HepG2 (cell line): Measurements from ENCODE around the gene SLC25A11. TPM values are rescaled to one million over a fixed set of nuclear protein-coding genes. Genes with fewer than 3 reads are reported as not detected.

Source experiments
- AGO2 ChIP-seq: fragments of 200-400 bp; formaldehyde crosslinking; optimal IDR thresholded peaks from 2 replicates; pipeline ENCODE3; 2017; ENCODE audit warnings: mild to moderate bottlenecking, low read depth, low read length, moderate library complexity
- ETV5 ChIP-seq: IDR thresholded peaks from 2 replicates; pipeline ENCODE4 v1.6.1; 2018; ENCODE audit warnings: missing biosample characterization, missing genetic modification reagents, inconsistent platforms, borderline replicate concordance
- JDP2 ChIP-seq: sonication (generic); formaldehyde crosslinking; IDR thresholded peaks from 2 replicates; pipeline ENCODE4 v1.8.1; 2022; ENCODE audit warnings: missing genetic modification reagents, borderline replicate concordance
- KAT7 ChIP-seq: IDR thresholded peaks from 2 replicates; pipeline ENCODE4 v1.6.1; 2018; ENCODE audit warnings: borderline replicate concordance, missing compliant biosample characterization
- MLLT10 ChIP-seq: sonication (generic); formaldehyde crosslinking; IDR thresholded peaks from 2 replicates; pipeline ENCODE4 v1.4.0; 2020; ENCODE audit warnings: missing genetic modification reagents
- RELA ChIP-seq: sonication (generic); formaldehyde crosslinking; IDR thresholded peaks from 2 replicates; pipeline ENCODE4 v1.4.0; 2020; ENCODE audit warnings: missing genetic modification reagents
- TAF1 ChIP-seq: sonication (generic); formaldehyde crosslinking; IDR thresholded peaks from 2 replicates; pipeline ENCODE4 v1.4.0; 2020; ENCODE audit warnings: missing genetic modification reagents
- XBP1 ChIP-seq: sonication (generic); formaldehyde crosslinking; IDR thresholded peaks from 2 replicates; pipeline ENCODE4 v1.5.0; 2020; ENCODE audit warnings: missing genetic modification reagents
- ZEB1 ChIP-seq: IDR thresholded peaks from 2 replicates; pipeline ENCODE4 v1.6.1; 2012; ENCODE audit warnings: mild to moderate bottlenecking, low read depth, inconsistent platforms; ENCODE audit not compliant: insufficient replicate concordance
- ZFP1 ChIP-seq: IDR thresholded peaks from 2 replicates; pipeline ENCODE4 v1.6.1; 2016
- ZFP82 ChIP-seq: sonication (generic); formaldehyde crosslinking; IDR thresholded peaks from 2 replicates; pipeline ENCODE4 v1.5.1; 2020; ENCODE audit warnings: mild to moderate bottlenecking, missing genetic modification reagents, borderline replicate concordance
- ZMAT3 ChIP-seq: sonication (generic); formaldehyde crosslinking; conservative IDR thresholded peaks from 2 replicates; pipeline ENCODE4 v1.7.0; 2021; ENCODE audit warnings: missing genetic modification reagents
- ZNF180 ChIP-seq: sonication (generic); formaldehyde crosslinking; IDR thresholded peaks from 2 replicates; pipeline ENCODE4 v1.4.0; 2020; ENCODE audit warnings: low read depth, missing genetic modification reagents, borderline replicate concordance
- ZNF264 ChIP-seq: sonication (generic); formaldehyde crosslinking; IDR thresholded peaks from 2 replicates; pipeline ENCODE4 v1.4.0; 2020; ENCODE audit warnings: missing genetic modification reagents
- ZNF44 ChIP-seq: sonication (generic); formaldehyde crosslinking; IDR thresholded peaks from 2 replicates; pipeline ENCODE4 v1.5.1; 2020; ENCODE audit warnings: mild to moderate bottlenecking, missing genetic modification reagents
- ZNF484 ChIP-seq: sonication (generic); formaldehyde crosslinking; IDR thresholded peaks from 2 replicates; pipeline ENCODE4 v1.5.1; 2020; ENCODE audit warnings: mild to moderate bottlenecking, low read depth, missing genetic modification reagents, borderline replicate concordance
- ZNF724P ChIP-seq: sonication (generic); formaldehyde crosslinking; IDR thresholded peaks from 2 replicates; pipeline ENCODE4 v1.8.0; 2022; ENCODE audit warnings: missing genetic modification reagents, borderline replicate concordance
- ZNF749 ChIP-seq: sonication (generic); formaldehyde crosslinking; IDR thresholded peaks from 2 replicates; pipeline ENCODE4 v1.8.0; 2022; ENCODE audit warnings: mild to moderate bottlenecking, missing genetic modification reagents, moderate library complexity, borderline replicate concordance
- ZNF891 ChIP-seq: sonication (generic); formaldehyde crosslinking; IDR thresholded peaks from 2 replicates; pipeline ENCODE4 v1.5.0; 2020; ENCODE audit warnings: mild to moderate bottlenecking, missing genetic modification reagents
- polyA plus RNA-seq, 8 experiments: library from polyadenylated mRNA; depleted of rRNA in 3 of 8; stranded (reverse) in 7 of 8; unstranded in 1 of 8; fragments of >200 nt; fragmentation: Illumina TruSeq in 4 of 8; extraction: Trizol in 4 of 8; gene quantifications; 2 replicates each; pipeline versions ENCODE4 v1.2.1 to v1.2.3, GENCODE V29; 2011 to 2016; ENCODE audit warnings: low read depth in 4 of 8, missing spikeins in 1 of 8, mixed read lengths in 1 of 8; ENCODE audit not compliant: insufficient read depth in 1 of 8
- total RNA-seq, 5 experiments: library from RNA; depleted of rRNA; stranded (reverse); fragments of >200 nt; fragmentation: Illumina TruSeq; extraction: Trizol; gene quantifications; 2 replicates each; pipeline ENCODE4 v1.2.3, GENCODE V29; 2016; ENCODE audit warnings: low read depth in 1 of 5
- TF ChIP-seq, protein P1 (sequence below): sonication (generic); formaldehyde crosslinking; conservative IDR thresholded peaks from 2 replicates; pipeline ENCODE4 v1.8.0; 2022; ENCODE audit warnings: missing genetic modification reagents
- TF ChIP-seq, protein P2 (sequence below), 2 experiments: sonication (generic) in 1 of 2; formaldehyde crosslinking in 1 of 2; IDR thresholded peaks; 2 replicates each; pipeline versions ENCODE4 v1.4.0 to v1.6.1; 2016 to 2020; ENCODE audit warnings: borderline replicate concordance in 1 of 2, low read depth in 1 of 2, mild to moderate bottlenecking in 1 of 2, missing genetic modification reagents in 1 of 2
- TF ChIP-seq, protein P3 (sequence below): IDR thresholded peaks from 2 replicates; pipeline ENCODE4 v1.6.1; 2012; ENCODE audit warnings: inconsistent platforms
- TF ChIP-seq, protein P4 (sequence below): sonication (generic); formaldehyde crosslinking; IDR thresholded peaks from 2 replicates; pipeline ENCODE4 v1.4.0; 2020; ENCODE audit warnings: missing genetic modification reagents, low read depth, mild to moderate bottlenecking, borderline replicate concordance

The SLC25A11 gene
- total and polyA plus RNA-seq, 2 of the 13 experiments (the other 11 are each of a cell fraction or from before 2014, with no cell fraction given), result 35.4 to 47.2 TPM

DNA sequence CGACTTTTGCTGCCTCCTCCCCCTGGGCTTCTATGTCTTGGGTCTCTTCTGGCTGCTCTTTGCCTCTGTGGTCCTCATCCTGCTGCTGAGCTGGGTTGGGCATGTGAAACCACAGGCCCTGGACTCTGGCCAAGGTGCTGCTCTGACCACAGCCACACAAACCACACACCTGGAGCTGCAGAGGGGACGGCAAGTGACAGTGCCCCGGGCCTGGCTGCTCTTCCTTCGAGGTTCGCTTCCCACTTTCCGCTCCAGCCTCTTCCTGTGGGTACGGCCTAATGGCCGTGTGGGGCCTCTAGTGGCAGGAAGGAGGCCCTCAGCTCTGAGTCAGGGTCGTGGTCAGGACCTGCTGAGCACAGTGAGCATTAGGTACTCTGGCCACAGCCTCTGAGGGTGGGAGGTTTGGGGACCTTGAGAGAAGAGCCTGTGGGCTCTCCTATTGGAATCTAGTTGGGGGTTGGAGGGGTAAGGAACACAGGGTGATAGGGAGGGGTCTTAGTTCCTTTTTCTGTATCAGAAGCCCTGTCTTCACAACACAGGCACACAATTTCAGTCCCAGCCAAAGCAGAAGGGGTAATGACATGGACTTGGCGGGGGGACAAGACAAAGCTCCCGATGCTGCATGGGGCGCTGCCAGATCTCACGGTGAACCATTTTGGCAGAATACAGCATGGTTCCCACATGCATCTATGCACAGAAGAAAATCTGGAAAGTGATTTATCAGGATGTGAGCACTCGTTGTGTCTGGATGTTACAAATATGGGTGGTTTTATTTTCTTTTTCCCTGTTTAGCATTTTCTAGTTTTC is 5.5 kb downstream of the SLC25A11 start (continued):
- TF ChIP-seq, protein P1, sequence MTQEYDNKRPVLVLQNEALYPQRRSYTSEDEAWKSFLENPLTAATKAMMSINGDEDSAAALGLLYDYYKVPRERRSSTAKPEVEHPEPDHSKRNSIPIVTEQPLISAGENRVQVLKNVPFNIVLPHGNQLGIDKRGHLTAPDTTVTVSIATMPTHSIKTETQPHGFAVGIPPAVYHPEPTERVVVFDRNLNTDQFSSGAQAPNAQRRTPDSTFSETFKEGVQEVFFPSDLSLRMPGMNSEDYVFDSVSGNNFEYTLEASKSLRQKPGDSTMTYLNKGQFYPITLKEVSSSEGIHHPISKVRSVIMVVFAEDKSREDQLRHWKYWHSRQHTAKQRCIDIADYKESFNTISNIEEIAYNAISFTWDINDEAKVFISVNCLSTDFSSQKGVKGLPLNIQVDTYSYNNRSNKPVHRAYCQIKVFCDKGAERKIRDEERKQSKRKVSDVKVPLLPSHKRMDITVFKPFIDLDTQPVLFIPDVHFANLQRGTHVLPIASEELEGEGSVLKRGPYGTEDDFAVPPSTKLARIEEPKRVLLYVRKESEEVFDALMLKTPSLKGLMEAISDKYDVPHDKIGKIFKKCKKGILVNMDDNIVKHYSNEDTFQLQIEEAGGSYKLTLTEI (CRISPR knock-in tag), result no peak
- no peak for TF ChIP-seq ZFP82 (CRISPR knock-in tag)
- TF ChIP-seq ZMAT3 (CRISPR knock-in tag), result no peak
- TF ChIP-seq XBP1, result no peak
- TF ChIP-seq ZNF180, result no peak
- TF ChIP-seq ZNF44 (CRISPR knock-in tag), result no peak
- no peak for TF ChIP-seq ZNF749 (CRISPR knock-in tag)
- TF ChIP-seq ZNF891 (CRISPR knock-in tag), result peak; percentile 75; the same call in 1 of the 2 replicates
- TF ChIP-seq AGO2, result peak; percentile 90
- TF ChIP-seq MLLT10 (CRISPR knock-in tag), result no peak
- TF ChIP-seq, protein P2, sequence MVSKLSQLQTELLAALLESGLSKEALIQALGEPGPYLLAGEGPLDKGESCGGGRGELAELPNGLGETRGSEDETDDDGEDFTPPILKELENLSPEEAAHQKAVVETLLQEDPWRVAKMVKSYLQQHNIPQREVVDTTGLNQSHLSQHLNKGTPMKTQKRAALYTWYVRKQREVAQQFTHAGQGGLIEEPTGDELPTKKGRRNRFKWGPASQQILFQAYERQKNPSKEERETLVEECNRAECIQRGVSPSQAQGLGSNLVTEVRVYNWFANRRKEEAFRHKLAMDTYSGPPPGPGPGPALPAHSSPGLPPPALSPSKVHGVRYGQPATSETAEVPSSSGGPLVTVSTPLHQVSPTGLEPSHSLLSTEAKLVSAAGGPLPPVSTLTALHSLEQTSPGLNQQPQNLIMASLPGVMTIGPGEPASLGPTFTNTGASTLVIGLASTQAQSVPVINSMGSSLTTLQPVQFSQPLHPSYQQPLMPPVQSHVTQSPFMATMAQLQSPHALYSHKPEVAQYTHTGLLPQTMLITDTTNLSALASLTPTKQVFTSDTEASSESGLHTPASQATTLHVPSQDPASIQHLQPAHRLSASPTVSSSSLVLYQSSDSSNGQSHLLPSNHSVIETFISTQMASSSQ (IDR thresholded peaks at IDR 0.05; ENCODE audit: low read depth), result no peak
- TF ChIP-seq, protein P2 (CRISPR knock-in tag; IDR thresholded peaks at IDR 0.05; ENCODE audit: borderline replicate concordance), result no peak
- TF ChIP-seq, protein P3, sequence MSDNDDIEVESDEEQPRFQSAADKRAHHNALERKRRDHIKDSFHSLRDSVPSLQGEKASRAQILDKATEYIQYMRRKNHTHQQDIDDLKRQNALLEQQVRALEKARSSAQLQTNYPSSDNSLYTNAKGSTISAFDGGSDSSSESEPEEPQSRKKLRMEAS, result 0 out of 2 replicates have a peak, but pooled peaks have one; percentile 12
- TF ChIP-seq, protein P4, sequence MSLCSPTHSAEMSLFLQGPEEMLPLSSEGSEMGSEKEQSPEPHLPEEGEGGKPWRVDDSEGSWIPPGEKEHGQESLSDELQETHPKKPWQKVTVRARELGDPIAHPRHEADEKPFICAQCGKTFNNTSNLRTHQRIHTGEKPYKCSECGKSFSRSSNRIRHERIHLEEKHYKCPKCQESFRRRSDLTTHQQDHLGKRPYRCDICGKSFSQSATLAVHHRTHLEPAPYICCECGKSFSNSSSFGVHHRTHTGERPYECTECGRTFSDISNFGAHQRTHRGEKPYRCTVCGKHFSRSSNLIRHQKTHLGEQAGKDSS (CRISPR knock-in tag), result peak; percentile 33; the same call in 1 of the 2 replicates
- no peak for TF ChIP-seq RELA (CRISPR knock-in tag)
- TF ChIP-seq JDP2, result no peak
- TF ChIP-seq KAT7 (CRISPR knock-in tag), result no peak
- no peak for TF ChIP-seq ZNF264 (CRISPR knock-in tag)
- TF ChIP-seq ZEB1, result no peak
- TF ChIP-seq TAF1 (CRISPR knock-in tag), result peak; percentile 8; the same call in 1 of the 2 replicates
- 0 out of 2 replicates have a peak, but pooled peaks have one; percentile 48 for TF ChIP-seq ETV5 (CRISPR knock-in tag)
- no peak for TF ChIP-seq ZFP1
- TF ChIP-seq ZNF484 (CRISPR knock-in tag), result no peak
- TF ChIP-seq ZNF724P, result no peak
